Activated CD8-positive, alpha-beta memory T cell treated with anti-CD3 and anti-CD28 coated beads for 1 hour (primary cell): ENCODE results near the gene MBD5.
A peak's percentile ranks its signal among the peaks of the same experiment; 100 is the strongest.

ENCODE experiments used
- DNase-seq, 2 donors: peaks; one replicate each; pipeline ENCODE4 v3.0.0-alpha.2; 2020; ENCODE audit warnings: low read depth in 1 of 2; ENCODE audit errors: extremely low read depth in 1 of 2

MBD5 gene

GRCh38 chr2:148515976-148516375 lies 495.1 kb downstream of the MBD5 start:
- no peak for DNase-seq

- no peak for DNase-seq
These were observed 496.4 kb downstream of the MBD5 start for GRCh38 chr2:148517296-148517695.

GRCh38 chr2:148517822-148518221 lies 496.9 kb downstream of the MBD5 start:
- no peak for DNase-seq

- DNase-seq: no peak
These were observed 498.1 kb downstream of the MBD5 start for GRCh38 chr2:148519013-148519412.

GRCh38 chr2:148521181-148521580 lies 500.3 kb downstream of the MBD5 start:
- no peak for DNase-seq

GRCh38 chr2:148523315-148523714 lies 502.4 kb downstream of the MBD5 start:
- no peak for DNase-seq

GRCh38 chr2:148524519-148524919 lies 503.6 kb downstream of the MBD5 start:
- DNase-seq: peak in 1 of 2 donors; percentile 32

GRCh38 chr2:148525130-148525529 lies 504.2 kb downstream of the MBD5 start:
- DNase-seq: no peak

GRCh38 chr2:148526509-148527346 lies 505.8 kb downstream of the MBD5 start:
- no peak for DNase-seq

GRCh38 chr2:148527488-148528340 lies 506.8 kb downstream of the MBD5 start:
- DNase-seq: no peak

GRCh38 chr2:148528356-148529064 lies 507.6 kb downstream of the MBD5 start:
- no peak for DNase-seq

- no peak for DNase-seq
These were observed 508.9 kb downstream of the MBD5 start for GRCh38 chr2:148529745-148530144.

GRCh38 chr2:148530350-148530749 lies 509.5 kb downstream of the MBD5 start:
- DNase-seq: no peak

- no peak for DNase-seq
These were observed 510.3 kb downstream of the MBD5 start for GRCh38 chr2:148531235-148531634.

GRCh38 chr2:148531669-148532428 lies 511.0 kb downstream of the MBD5 start:
- DNase-seq: no peak

- no peak for DNase-seq
These were observed 512.1 kb downstream of the MBD5 start for GRCh38 chr2:148533004-148533403.

- no peak for DNase-seq
These were observed 512.8 kb downstream of the MBD5 start for GRCh38 chr2:148533685-148534084.

- no peak for DNase-seq
These were observed 513.7 kb downstream of the MBD5 start for GRCh38 chr2:148534416-148535204.

- no peak for DNase-seq
These were observed 517.5 kb downstream of the MBD5 start for GRCh38 chr2:148538375-148538774.

- no peak for DNase-seq
These were observed 519.1 kb downstream of the MBD5 start for GRCh38 chr2:148540022-148540421.
